A549 (cell line): ENCODE data around the gene PBX1.

ENCODE experiments used
- BHLHE40 ChIP-seq: IDR thresholded peaks from 2 replicates; pipeline ENCODE4 v1.6.1; 2012; ENCODE audit warnings: low read depth, low read length, inconsistent platforms
- CHD2 ChIP-seq: fragments of 150-350 bp; IDR thresholded peaks from 2 replicates; pipeline ENCODE4 v1.6.1; 2014; ENCODE audit warnings: low read length; ENCODE audit not compliant: partially characterized antibody
- CTCF ChIP-seq: fragments of >200 bp; sonication (Bioruptor Twin); formaldehyde crosslinking; IDR thresholded peaks from 3 replicates; pipeline ENCODE4 v1.5.1; 2016
- KDM5A ChIP-seq: fragments of 200-600 bp; sonication (generic); IDR thresholded peaks from 2 replicates; pipeline ENCODE4 v1.6.1; 2016; ENCODE audit warnings: antibody characterized with exemption, mild to moderate bottlenecking
- NPAS2 ChIP-seq: fragments of 250-450 bp; sonication (Bioruptor Pico); IDR thresholded peaks from 2 replicates; pipeline ENCODE4 v1.8.0; 2022; ENCODE audit warnings: mild to moderate bottlenecking, moderate library complexity, borderline replicate concordance
- NR3C1 ChIP-seq: fragments of >200 bp; sonication (Bioruptor Twin); formaldehyde crosslinking; IDR thresholded peaks from 3 replicates; pipeline ENCODE4 v1.6.1; 2017
- POLR2A ChIP-seq: IDR thresholded peaks from 2 replicates; pipeline ENCODE4 v1.6.1; 2012; ENCODE audit warnings: mild to moderate bottlenecking, low read length
- POLR2AphosphoS2 ChIP-seq: conservative IDR thresholded peaks from 2 replicates; pipeline ENCODE4 v1.6.1; 2012; ENCODE audit warnings: low read length, improper control_type of control experiment, inconsistent platforms
- RCOR1 ChIP-seq: fragments of 150-350 bp; IDR thresholded peaks from 2 replicates; pipeline ENCODE4 v1.6.1; 2014; ENCODE audit warnings: antibody characterized with exemption, low read length, low read depth
- RFX5 ChIP-seq: fragments of 450-650 bp; IDR thresholded peaks from 2 replicates; pipeline ENCODE4 v1.7.1; 2014; ENCODE audit warnings: antibody characterized with exemption, mild to moderate bottlenecking, moderate library complexity
- SMC3 ChIP-seq: fragments of >200 bp; sonication (Bioruptor Twin); formaldehyde crosslinking; IDR thresholded peaks from 3 replicates; pipeline ENCODE4 v1.6.1; 2018; ENCODE audit warnings: inconsistent platforms

DNA sequence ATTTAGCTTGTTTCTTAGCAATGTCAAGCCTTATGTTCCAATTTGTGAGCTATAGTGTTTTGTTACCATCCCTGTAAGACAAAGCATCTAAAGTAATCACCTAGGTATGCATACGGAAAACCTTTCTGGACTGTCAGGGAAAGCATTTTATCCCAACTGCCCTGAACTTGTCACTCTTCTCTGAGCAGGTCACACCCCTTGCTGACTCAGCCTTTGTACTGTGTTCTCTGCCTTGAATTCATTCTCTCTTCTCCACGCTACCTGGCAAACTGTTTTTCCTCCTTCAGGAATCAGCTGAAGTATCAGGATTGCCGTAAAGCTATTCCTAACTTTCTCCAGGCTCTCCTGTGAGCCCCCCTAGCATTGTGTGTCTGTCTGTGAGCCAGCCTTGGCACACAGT lies 54.2 kb downstream of the PBX1 start:
- TF ChIP-seq CTCF (no peak), RFX5 (no peak), NR3C1 (no peak), RCOR1 (no peak), POLR2A (no peak), BHLHE40 (no peak), CHD2 (no peak), NPAS2 (CRISPR knock-in tag) (no peak), SMC3 (no peak), POLR2AphosphoS2 (no peak), KDM5A (no peak)
